HepG2 (cell line): Measurements from ENCODE around the gene CHST11. TPM values are rescaled to one million over a fixed set of nuclear protein-coding genes. Genes with fewer than 3 reads are reported as not detected.

ENCODE experiments used
- ATAC-seq: fragments of 200-7000 bp; cut with Tn5 transposase; 3 replicates; pipeline ENCODE4 v1.9.1; 2020; ENCODE audit warnings: mild to moderate bottlenecking, moderate library complexity
- BruUV-seq: library from RNA; stranded (reverse); fragments of 400-500 nt; replicated peaks from 2 replicates; lab custom pipeline; 2021; lab: Mats Ljungman, UMichigan
- CTCF ChIA-PET: fragments of 300-600 bp; formaldehyde crosslinking; extraction: SDS; loops from one replicate; lab custom pipeline; 2021; ENCODE audit warnings: low total read pairs, inconsistent platforms, low intra/inter-chr PET ratio; lab: Yijun Ruan, JAX
- POLR2A ChIA-PET: fragments of 350-600 bp; sonication (Branson Sonifier 250); formaldehyde crosslinking; loops from one replicate; lab custom pipeline; 2020; ENCODE audit warnings: antibody characterized with exemption, inconsistent platforms; lab: Yijun Ruan, JAX
- DNase-seq: peaks from one replicate; pipeline ENCODE4 v3.0.0-alpha.2; 2015; ENCODE audit warnings: low spot score
- FAIRE-seq: peaks from 3 replicates; lab custom pipeline; 2011; peaks lifted over from hg19 to GRCh38; lab: Jason Lieb, UNC
- H2AFZ ChIP-seq: one replicate; pipeline ENCODE4 v1.6.1; 2011; ENCODE audit warnings: low read length, inconsistent platforms
- H3K27ac ChIP-seq: fragments of 300-600 bp; 3 replicates; pipeline ENCODE4 v1.8.0; 2011; ENCODE audit warnings: mixed run types, mild to moderate bottlenecking, mixed read lengths, low read length, inconsistent platforms; ENCODE audit not compliant: insufficient read depth; ENCODE audit errors: extremely low read length
- H3K27me3 ChIP-seq, 2 experiments: fragments of 200-600 bp in 1 of 2; 2 replicates in 1 of 2; 3 replicates in 1 of 2; pipeline versions ENCODE4 v1.6.0 to v1.8.0; 2011; ENCODE audit warnings: low read length in 2 of 2, mild to moderate bottlenecking in 2 of 2, moderate library complexity in 2 of 2, inconsistent platforms in 1 of 2; ENCODE audit not compliant: insufficient read depth in 2 of 2, control insufficient read depth in 1 of 2
- H3K36me3 ChIP-seq, 2 experiments: fragments of 200-600 bp in 1 of 2; replicated peaks in 1 of 2; 2 replicates in 1 of 2; 3 replicates in 1 of 2; pipeline versions ENCODE4 v1.5.1 to v1.8.0; 2011; ENCODE audit warnings: low read length in 2 of 2, inconsistent platforms in 1 of 2; ENCODE audit not compliant: insufficient read depth in 2 of 2, control insufficient read depth in 1 of 2
- H3K4me1 ChIP-seq: 2 replicates; pipeline ENCODE4 v1.5.1; 2012; ENCODE audit warnings: low read length, inconsistent platforms; ENCODE audit not compliant: insufficient read depth
- H3K4me2 ChIP-seq: 2 replicates; pipeline ENCODE4 v1.6.0; 2011; ENCODE audit warnings: low read depth, low read length, inconsistent platforms
- H3K4me3 ChIP-seq, 3 experiments: fragments of 200-600 bp in 1 of 3; sonication (generic), shearing (Covaris generic) in 1 of 3; replicated peaks in 1 of 3; 2 replicates each; pipeline ENCODE4 v1.5.1; 2011 to 2016; ENCODE audit warnings: low read length in 3 of 3, inconsistent platforms in 2 of 3, low read depth in 2 of 3, mild to moderate bottlenecking in 2 of 3, control low read depth in 1 of 3, mixed read lengths in 1 of 3; ENCODE audit not compliant: insufficient read depth in 1 of 3
- H3K79me2 ChIP-seq: one replicate; pipeline ENCODE4 v1.6.1; 2011; ENCODE audit warnings: low read length, inconsistent platforms; ENCODE audit not compliant: insufficient read depth
- H3K9ac ChIP-seq: 2 replicates; pipeline ENCODE4 v1.6.0; 2011; ENCODE audit warnings: mild to moderate bottlenecking, low read depth, low read length, inconsistent platforms; ENCODE audit not compliant: insufficient read depth
- H3K9me3 ChIP-seq: 2 replicates; pipeline ENCODE4 v1.5.1; 2012; ENCODE audit warnings: mild to moderate bottlenecking, low read length
- H4K20me1 ChIP-seq: 2 replicates; pipeline ENCODE4 v1.6.0; 2011; ENCODE audit warnings: inconsistent platforms, mild to moderate bottlenecking, low read length, moderate library complexity; ENCODE audit not compliant: insufficient read depth
- HNF4A ChIP-seq: sonication (generic); formaldehyde crosslinking; IDR thresholded peaks from 2 replicates; pipeline ENCODE4 v1.4.0; 2020; ENCODE audit warnings: missing genetic modification reagents
- IKZF4 ChIP-seq: sonication (generic); formaldehyde crosslinking; IDR thresholded peaks from 2 replicates; pipeline ENCODE4 v1.5.1; 2020; ENCODE audit warnings: borderline replicate concordance, mild to moderate bottlenecking, low read depth, missing genetic modification reagents; ENCODE audit errors: not compliant biosample characterization
- IRF1 ChIP-seq: sonication (generic); formaldehyde crosslinking; IDR thresholded peaks from 2 replicates; pipeline ENCODE4 v1.4.0; 2020; ENCODE audit warnings: low read depth, mild to moderate bottlenecking, missing genetic modification reagents
- ISX ChIP-seq: sonication (generic); formaldehyde crosslinking; conservative IDR thresholded peaks from 2 replicates; pipeline ENCODE4 v1.5.0; 2020; ENCODE audit warnings: missing genetic modification reagents
- NBN ChIP-seq: fragments of 450-650 bp; conservative IDR thresholded peaks from 2 replicates; pipeline ENCODE4 v1.6.1; 2017
- NFRKB ChIP-seq: fragments of 450-650 bp; IDR thresholded peaks from 2 replicates; pipeline ENCODE4 v1.6.1; 2017
- SNAPC2 ChIP-seq: sonication (generic); formaldehyde crosslinking; IDR thresholded peaks from 2 replicates; pipeline ENCODE4 v1.8.1; 2022; ENCODE audit warnings: mild to moderate bottlenecking, missing genetic modification reagents
- ZFY ChIP-seq: sonication (generic); formaldehyde crosslinking; IDR thresholded peaks from 2 replicates; pipeline ENCODE4 v1.4.0; 2020; ENCODE audit warnings: missing genetic modification reagents
- ZNF318 ChIP-seq: sonication (generic); formaldehyde crosslinking; IDR thresholded peaks from 2 replicates; pipeline ENCODE4 v1.4.0; 2020; ENCODE audit warnings: mild to moderate bottlenecking, missing genetic modification reagents
- ZNF883 ChIP-seq: sonication (generic); formaldehyde crosslinking; IDR thresholded peaks from 2 replicates; pipeline ENCODE4 v1.5.1; 2020; ENCODE audit warnings: mild to moderate bottlenecking, missing genetic modification reagents; ENCODE audit errors: not compliant biosample characterization
- WGBS: methylation state at CpG from one replicate; pipeline ENCODE4 v1.1.6; 2017; ENCODE audit warnings: low lambda C conversion rate; 5-methylcytosine and 5-hydroxymethylcytosine counted together
- in situ Hi-C: cut with HindIII; loops from 2 replicates; pipeline ENCODE4 v1.10.0; 2017; ENCODE audit warnings: low pct_unique_long_range_greater_than_20kb; ENCODE audit not compliant: extremely low pct_ligation_motif_present
- intact Hi-C: fragments of 100-400 bp; cut with micrococcal nuclease; formaldehyde crosslinking; loops from one replicate; pipeline ENCODE4 v1.10.0; 2022; ENCODE audit not compliant: unreplicated experiment
- polyA plus RNA-seq, 8 experiments: library from polyadenylated mRNA; depleted of rRNA in 3 of 8; stranded (reverse) in 7 of 8; unstranded in 1 of 8; fragments of >200 nt; fragmentation: Illumina TruSeq in 4 of 8; extraction: Trizol in 4 of 8; gene quantifications; 2 replicates each; pipeline versions ENCODE4 v1.2.1 to v1.2.3, GENCODE V29; 2011 to 2016; ENCODE audit warnings: low read depth in 4 of 8, missing spikeins in 1 of 8, mixed read lengths in 1 of 8; ENCODE audit not compliant: insufficient read depth in 1 of 8
- total RNA-seq, 5 experiments: library from RNA; depleted of rRNA; stranded (reverse); fragments of >200 nt; fragmentation: Illumina TruSeq; extraction: Trizol; gene quantifications; 2 replicates each; pipeline ENCODE4 v1.2.3, GENCODE V29; 2016; ENCODE audit warnings: low read depth in 1 of 5
- TF ChIP-seq, protein P1 (sequence below): sonication (generic); formaldehyde crosslinking; IDR thresholded peaks from 2 replicates; pipeline ENCODE4 v1.8.1; 2023; ENCODE audit warnings: mild to moderate bottlenecking, missing genetic modification reagents

CHST11 gene
- total and polyA plus RNA-seq, 2 of the 13 experiments (the other 11 are each of a cell fraction or from before 2014, with no cell fraction given) = 0.15 TPM; not detected in 1

DNA sequence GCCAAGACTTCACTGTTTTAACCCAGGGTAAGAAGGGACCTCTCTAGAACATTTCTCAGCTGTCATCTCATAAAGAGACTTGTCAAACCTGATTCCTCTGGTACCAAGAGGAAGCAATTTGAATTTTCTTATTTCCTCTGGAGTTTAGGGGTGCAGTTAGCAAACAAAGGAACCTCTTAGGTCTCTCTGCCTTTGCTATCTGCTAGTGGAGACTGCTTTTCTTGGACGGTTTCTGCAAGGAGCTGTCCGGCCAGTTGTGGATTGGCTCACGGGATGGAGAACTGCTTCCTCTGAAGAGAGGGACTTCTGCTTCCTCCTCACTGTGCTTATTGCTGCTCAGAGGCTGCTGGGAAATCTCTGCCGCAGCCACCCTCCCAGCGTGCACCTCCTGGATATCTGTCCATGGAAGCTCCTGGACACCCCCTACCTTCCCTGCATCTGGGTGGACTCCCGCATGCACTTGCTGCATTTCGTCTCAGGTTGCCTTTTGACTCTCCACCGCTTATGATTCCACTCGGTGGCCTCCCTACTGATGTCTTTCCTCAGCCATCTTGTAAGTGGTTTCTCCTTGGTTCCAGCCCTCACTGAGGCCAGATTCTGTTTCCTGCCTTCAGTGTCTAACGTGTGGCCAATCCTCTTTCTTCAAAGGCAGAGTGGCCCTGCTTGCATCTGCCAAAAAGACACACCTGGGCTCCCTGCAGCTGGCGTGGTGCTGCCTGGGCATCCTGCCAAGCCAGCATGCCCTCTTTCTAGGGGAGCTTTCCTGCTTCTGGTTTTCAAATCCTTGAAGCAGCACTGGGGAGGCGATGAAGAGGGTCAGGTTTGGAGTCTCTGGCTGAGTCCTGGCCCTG is 187.3 kb downstream of the CHST11 start (continued):
- no peak for TF ChIP-seq ZNF318 (CRISPR knock-in tag)

DNA sequence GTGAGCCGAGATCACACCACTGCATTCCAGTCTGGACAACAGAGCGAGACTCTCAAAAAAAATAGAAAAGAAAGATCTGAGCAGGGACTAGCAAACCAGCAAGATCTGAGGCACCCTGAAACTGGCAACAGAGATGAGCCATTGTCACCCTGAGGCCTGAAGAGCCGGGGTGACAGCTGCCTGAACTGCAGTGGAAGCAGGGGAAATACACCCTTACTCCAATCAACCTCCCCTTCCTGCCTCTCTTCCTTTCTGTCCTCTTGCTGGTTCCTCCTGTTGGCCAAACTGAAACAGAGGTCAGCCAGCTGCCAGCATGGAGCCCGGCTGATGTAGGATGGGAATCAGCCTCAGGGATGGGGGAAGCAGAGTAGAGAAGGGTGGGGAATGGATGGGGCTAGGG is 192.0 kb downstream of the CHST11 start:
- ATAC-seq (no peak), DNase-seq (no peak), FAIRE-seq (no peak)
- H3K27ac ChIP-seq = no peak overlapping the region
- no peak overlapping the region for H3K9ac ChIP-seq
- no peaks in the 10 kb centered on the region for H4K20me1 ChIP-seq
- no peaks in the 10 kb centered on the region for H3K9me3 ChIP-seq
- ChIA-PET CTCF (no interaction called here), POLR2A (no interaction called here)
- H2AFZ ChIP-seq = no peak overlapping the region
- H3K36me3 ChIP-seq = no peaks in the 10 kb centered on the region
- no peak overlapping the region for H3K4me3 ChIP-seq
- BruUV-seq = no TSS peak
- in situ Hi-C loops (no loop called here), intact Hi-C loops (no loop called here)
- peaks cover 0 to 28% of the 10 kb centered on the region in 2 experiments; a peak in 2 of 5 replicates for H3K27me3 ChIP-seq
- WGBS = 23% methylated on average over 4 of the region's 4 CpGs
- H3K4me1 ChIP-seq = no peaks in the 10 kb centered on the region
- no peak overlapping the region for H3K4me2 ChIP-seq
- H3K79me2 ChIP-seq = no peaks in the 10 kb centered on the region
- no peak for TF ChIP-seq IKZF4 (CRISPR knock-in tag)
- no peak for TF ChIP-seq ZFY (CRISPR knock-in tag)
- no peak for TF ChIP-seq NBN
- TF ChIP-seq SNAPC2 (CRISPR knock-in tag) = no peak
- TF ChIP-seq ISX (CRISPR knock-in tag) = no peak
- no peak for TF ChIP-seq NFRKB
- no peak for TF ChIP-seq HNF4A (CRISPR knock-in tag)
- TF ChIP-seq IRF1 (CRISPR knock-in tag) = no peak
- TF ChIP-seq ZNF883 (CRISPR knock-in tag) = no peak
- TF ChIP-seq, protein P1, sequence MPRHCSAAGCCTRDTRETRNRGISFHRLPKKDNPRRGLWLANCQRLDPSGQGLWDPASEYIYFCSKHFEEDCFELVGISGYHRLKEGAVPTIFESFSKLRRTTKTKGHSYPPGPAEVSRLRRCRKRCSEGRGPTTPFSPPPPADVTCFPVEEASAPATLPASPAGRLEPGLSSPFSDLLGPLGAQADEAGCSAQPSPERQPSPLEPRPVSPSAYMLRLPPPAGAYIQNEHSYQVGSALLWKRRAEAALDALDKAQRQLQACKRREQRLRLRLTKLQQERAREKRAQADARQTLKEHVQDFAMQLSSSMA = no peak
